A673 (cell line): ENCODE results near the gene SLN. TPM values are rescaled to one million over a fixed set of nuclear protein-coding genes. Genes with fewer than 3 reads are reported as not detected.
A peak's percentile ranks its signal among the peaks of the same experiment; 100 is the strongest.

ENCODE experiments used
- BruUV-seq: library from RNA; stranded (reverse); fragments of 400-500 nt; replicated peaks from 2 replicates; lab custom pipeline; 2021; lab: Mats Ljungman, UMichigan
- CTCF ChIA-PET: fragments of 300-600 bp; sonication (Branson Sonifier 250); formaldehyde crosslinking; loops from one replicate; lab custom pipeline; 2022; ENCODE audit warnings: antibody characterized with exemption; lab: Charles Lee
- POLR2A ChIA-PET: fragments of 300-600 bp; sonication (Branson Sonifier 250); formaldehyde crosslinking; loops from one replicate; lab custom pipeline; 2022; ENCODE audit warnings: antibody characterized with exemption; ENCODE audit not compliant: low non-redundant PET; lab: Charles Lee
- DNase-seq: peaks from one replicate; pipeline ENCODE4 v3.0.0-alpha.2; 2015; ENCODE audit warnings: low spot score
- H3K27ac ChIP-seq: fragments of 200-600 bp; sonication (generic); 2 replicates; pipeline ENCODE4 v1.5.1; 2016; ENCODE audit warnings: mixed run types, low read depth, mild to moderate bottlenecking, mixed read lengths, antibody characterized with exemption, low read length; ENCODE audit not compliant: poor library complexity, severe bottlenecking
- H3K27me3 ChIP-seq: fragments of 200-600 bp; sonication (generic); replicated peaks from 2 replicates; pipeline ENCODE4 v1.6.1; 2017; ENCODE audit warnings: mixed run types, low read depth, mild to moderate bottlenecking, mixed read lengths, antibody characterized with exemption, low read length; ENCODE audit not compliant: insufficient read depth, poor library complexity
- H3K36me3 ChIP-seq: fragments of 200-600 bp; sonication (generic); 2 replicates; pipeline ENCODE4 v1.6.1; 2016; ENCODE audit warnings: mixed run types, mild to moderate bottlenecking, mixed read lengths, antibody characterized with exemption, low read length; ENCODE audit not compliant: insufficient read depth, poor library complexity, severe bottlenecking
- H3K4me1 ChIP-seq: fragments of 200-600 bp; sonication (generic); 2 replicates; pipeline ENCODE4 v1.6.1; 2017; ENCODE audit warnings: mixed run types, mild to moderate bottlenecking, mixed read lengths, antibody characterized with exemption, low read length; ENCODE audit not compliant: insufficient read depth, poor library complexity, severe bottlenecking
- H3K4me3 ChIP-seq: fragments of 200-600 bp; sonication (generic); 2 replicates; pipeline ENCODE4 v1.5.1; 2016; ENCODE audit warnings: low read depth, mixed run types, mild to moderate bottlenecking, mixed read lengths, low read length; ENCODE audit not compliant: poor library complexity, severe bottlenecking
- H3K9me3 ChIP-seq: fragments of 200-600 bp; sonication (generic); 2 replicates; pipeline ENCODE4 v1.6.1; 2016; ENCODE audit warnings: mixed run types, low read depth, mild to moderate bottlenecking, mixed read lengths, antibody characterized with exemption, low read length; ENCODE audit not compliant: poor library complexity, severe bottlenecking
- EZH2 ChIP-seq: fragments of 200-600 bp; sonication (generic); IDR thresholded peaks from 2 replicates; pipeline ENCODE4 v1.6.1; 2017; ENCODE audit warnings: borderline replicate concordance, low read depth, mild to moderate bottlenecking, mixed read lengths, antibody characterized with exemption, low read length; ENCODE audit not compliant: poor library complexity, severe bottlenecking
- intact Hi-C: fragments of 100-400 bp; cut with micrococcal nuclease; formaldehyde crosslinking; loops from one replicate; pipeline ENCODE4 v1.10.0; 2022; ENCODE audit not compliant: unreplicated experiment
- total RNA-seq: library from RNA; stranded (reverse); gene quantifications from 2 replicates; pipeline ENCODE4 v1.2.3, GENCODE V29; 2021
- TF ChIP-seq, protein P1 (sequence below): fragments of 300-800, 200-600 bp; sonication (generic); conservative IDR thresholded peaks from 2 replicates; pipeline ENCODE4 v1.5.1; 2017; ENCODE audit warnings: low read depth, mild to moderate bottlenecking, antibody characterized with exemption, low read length, moderate library complexity, mixed read lengths

The SLN gene
- total RNA-seq, 1 experiment from 2014 or later, result 0.58 TPM

DNA sequence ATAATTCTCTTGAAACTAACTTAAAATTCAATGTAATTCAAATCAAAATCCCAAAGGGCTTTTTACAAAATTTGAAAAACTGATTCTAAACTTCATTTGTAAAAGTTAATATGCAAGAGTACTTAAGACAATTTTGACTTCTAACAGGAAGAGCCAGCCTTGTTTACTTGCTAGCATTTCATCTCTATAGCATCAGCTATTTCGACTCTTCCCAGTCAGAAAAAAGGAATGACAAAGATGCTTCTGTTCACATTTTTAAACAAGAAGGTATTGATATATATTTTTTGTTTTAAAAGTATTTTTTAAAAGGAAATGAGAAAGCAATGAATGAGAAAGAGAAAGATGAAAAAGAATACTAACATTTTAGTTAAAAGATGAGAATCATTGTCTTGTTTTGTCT, 16.4 kb downstream of the SLN start:
- intact Hi-C loops, result no loop called here
- Histone ChIP-seq H3K4me1 (no peaks in the 10 kb centered on the region), H3K36me3 (no peaks in the 10 kb centered on the region), H3K27ac (no peak overlapping the region), H3K27me3 (no peaks in the 10 kb centered on the region), H3K4me3 (no peak overlapping the region), H3K9me3 (no peaks in the 10 kb centered on the region)
- CTCF ChIA-PET, result no interaction called here
- DNase-seq, result no peak
- BruUV-seq, result no TSS peak
- POLR2A ChIA-PET, result no interaction called here
- TF ChIP-seq, protein P1, sequence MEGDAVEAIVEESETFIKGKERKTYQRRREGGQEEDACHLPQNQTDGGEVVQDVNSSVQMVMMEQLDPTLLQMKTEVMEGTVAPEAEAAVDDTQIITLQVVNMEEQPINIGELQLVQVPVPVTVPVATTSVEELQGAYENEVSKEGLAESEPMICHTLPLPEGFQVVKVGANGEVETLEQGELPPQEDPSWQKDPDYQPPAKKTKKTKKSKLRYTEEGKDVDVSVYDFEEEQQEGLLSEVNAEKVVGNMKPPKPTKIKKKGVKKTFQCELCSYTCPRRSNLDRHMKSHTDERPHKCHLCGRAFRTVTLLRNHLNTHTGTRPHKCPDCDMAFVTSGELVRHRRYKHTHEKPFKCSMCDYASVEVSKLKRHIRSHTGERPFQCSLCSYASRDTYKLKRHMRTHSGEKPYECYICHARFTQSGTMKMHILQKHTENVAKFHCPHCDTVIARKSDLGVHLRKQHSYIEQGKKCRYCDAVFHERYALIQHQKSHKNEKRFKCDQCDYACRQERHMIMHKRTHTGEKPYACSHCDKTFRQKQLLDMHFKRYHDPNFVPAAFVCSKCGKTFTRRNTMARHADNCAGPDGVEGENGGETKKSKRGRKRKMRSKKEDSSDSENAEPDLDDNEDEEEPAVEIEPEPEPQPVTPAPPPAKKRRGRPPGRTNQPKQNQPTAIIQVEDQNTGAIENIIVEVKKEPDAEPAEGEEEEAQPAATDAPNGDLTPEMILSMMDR, result no peak
- no peak for TF ChIP-seq EZH2

DNA sequence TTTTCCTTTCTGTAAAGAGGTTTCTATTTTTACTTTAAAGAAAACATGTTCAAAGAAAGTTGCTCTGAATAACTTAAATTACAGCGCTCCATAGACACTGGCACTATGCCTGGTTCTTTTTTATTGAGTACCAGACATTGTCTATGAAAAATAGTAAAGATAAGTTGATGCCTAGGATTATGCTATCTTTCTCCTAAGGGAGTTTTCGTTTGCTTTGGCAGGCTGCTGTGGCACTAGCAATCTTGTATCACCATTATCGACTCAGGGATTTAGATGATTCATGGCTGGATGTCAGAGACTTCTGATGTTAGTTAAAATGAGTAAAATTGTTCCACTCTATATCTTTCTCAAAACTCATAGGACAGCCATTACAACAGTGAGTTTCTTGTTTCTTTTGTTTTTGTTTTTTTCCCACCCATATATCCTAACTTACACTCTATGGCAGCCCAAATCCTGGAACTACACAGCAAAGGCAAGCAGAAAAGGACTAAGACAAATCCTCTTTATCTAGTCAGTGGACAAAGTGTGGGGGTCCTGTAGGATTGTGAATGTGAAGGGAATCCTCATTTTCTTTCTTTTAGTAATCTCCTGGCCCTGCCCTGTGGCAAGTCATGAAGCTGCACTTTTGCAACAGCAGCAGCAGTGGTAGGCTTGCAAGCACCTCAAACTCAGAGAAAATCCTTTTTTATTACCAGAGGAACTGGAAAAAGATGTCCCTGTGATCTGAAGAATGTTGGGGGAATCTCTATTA, 20.7 kb downstream of the SLN start:
- no peaks in the 10 kb centered on the region for H3K4me1 ChIP-seq
- H3K9me3 ChIP-seq, result no peaks in the 10 kb centered on the region
- ChIA-PET CTCF (no interaction called here), POLR2A (no interaction called here)
- TF ChIP-seq EZH2, result no peak
- TF ChIP-seq, protein P1, result no peak
- no peaks in the 10 kb centered on the region for H3K36me3 ChIP-seq
- DNase-seq, result no peak
- intact Hi-C loops, result no loop called here
- H3K27ac ChIP-seq, result no peak overlapping the region
- H3K27me3 ChIP-seq, result no peaks in the 10 kb centered on the region
- BruUV-seq, result no TSS peak
- no peak overlapping the region for H3K4me3 ChIP-seq

DNA sequence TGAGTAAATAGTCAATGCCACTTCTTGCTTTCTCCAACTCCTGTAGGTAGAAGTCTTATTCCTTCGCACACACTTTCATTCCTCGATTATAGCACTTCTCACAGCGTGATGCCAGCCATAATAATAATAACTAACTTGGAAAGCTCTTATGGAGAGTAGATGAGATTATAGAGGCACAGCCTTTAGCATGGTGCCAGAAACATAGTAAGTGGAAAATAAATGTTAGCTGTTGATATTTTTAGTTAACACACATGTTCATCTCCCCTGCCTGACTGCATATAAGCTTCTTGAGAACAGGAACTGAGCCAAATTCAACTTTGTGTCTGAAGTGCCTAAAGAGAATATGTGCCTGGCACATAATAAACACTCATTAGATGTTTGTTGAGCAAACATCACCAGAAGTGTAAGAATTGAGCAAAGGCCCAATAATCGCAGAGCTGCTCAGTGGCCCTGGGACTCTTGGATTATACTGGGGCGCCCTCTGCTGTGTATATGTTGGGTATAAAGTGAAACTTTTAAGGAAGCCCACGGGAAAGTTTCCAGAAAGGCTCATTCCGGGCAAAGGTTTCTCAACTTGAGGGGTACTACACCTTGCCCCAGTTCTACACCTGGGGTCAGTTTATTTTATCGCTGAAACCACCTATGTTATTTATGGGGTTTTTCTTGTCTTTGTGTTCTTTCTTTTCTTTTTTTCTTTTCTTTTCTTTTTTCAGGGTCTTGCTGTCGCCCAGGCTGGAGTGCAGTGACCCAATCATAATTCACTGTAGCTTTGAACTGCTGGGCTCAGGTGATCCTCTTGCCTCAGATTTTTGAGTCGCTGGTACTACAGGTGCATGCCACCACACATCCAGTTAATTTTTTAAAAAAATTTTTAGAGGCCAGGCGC, 22.3 kb downstream of the SLN start:
- Histone ChIP-seq H3K27ac (no peak overlapping the region), H3K9me3 (no peaks in the 10 kb centered on the region), H3K36me3 (no peaks in the 10 kb centered on the region), H3K4me3 (no peak overlapping the region), H3K4me1 (no peaks in the 10 kb centered on the region), H3K27me3 (no peaks in the 10 kb centered on the region)
- TF ChIP-seq, protein P1, result peak; percentile 79
- TF ChIP-seq EZH2, result no peak
- ChIA-PET CTCF (interaction anchor here (0.6 to 2.6 kb wide), 6 partner anchors 81 to 140 kb away, joined by 3 to 21 read pairs (median 4); no protein-coding TSS in a partner anchor), POLR2A (interaction anchor here (0.6 kb wide), 1 partner anchor 60 kb away, joined by 3 read pairs; no protein-coding TSS in a partner anchor)
- DNase-seq, result peak; percentile 83
- intact Hi-C loops, result loop anchor here (1.0 kb wide), 2 partner anchors 113 to 126 kb away; no protein-coding TSS in a partner anchor
- BruUV-seq, result no TSS peak
